Activated CD8-positive, alpha-beta memory T cell treated with anti-CD3 and anti-CD28 coated beads, Interleukin-2, amount 10 ng/mL, durations not matched to agents 7 days and 5 days (primary cell): Measurements from ENCODE around the gene WIPF3. TPM values are rescaled to one million over a fixed set of nuclear protein-coding genes. Genes with fewer than 3 reads are reported as not detected.
"Not testable (repeated sequence)": the region's sequence is repeated elsewhere in the genome, so short reads cannot be mapped to it uniquely, and the experiment has no call there.

Experiments used
- ATAC-seq: fragments of 150-1000 bp; cut with Tn5 transposase; one replicate; pipeline ENCODE4 v1.10.0; 2021; ENCODE audit warnings: moderate library complexity
- CTCF ChIA-PET: fragments of 350-600 bp; sonication (Branson Sonifier 250); formaldehyde crosslinking; loops from one replicate; lab custom pipeline; 2021; ENCODE audit warnings: antibody characterized with exemption; lab: Charles Lee
- DNase-seq: peaks from one replicate; pipeline ENCODE4 v3.0.0-alpha.2; 2020
- H3K27ac Mint-ChIP-seq: one replicate; pipeline ENCODE4 v1.8.0; 2021; ENCODE audit warnings: mild to moderate bottlenecking, mixed read lengths
- H3K27me3 Mint-ChIP-seq: one replicate; pipeline ENCODE4 v1.8.0; 2021; ENCODE audit warnings: mixed read lengths
- H3K36me3 Mint-ChIP-seq: one replicate; pipeline ENCODE4 v1.8.0; 2021; ENCODE audit warnings: mild to moderate bottlenecking, mixed read lengths
- H3K4me1 Mint-ChIP-seq: one replicate; pipeline ENCODE4 v1.8.0; 2021; ENCODE audit warnings: mixed read lengths
- H3K4me3 Mint-ChIP-seq: one replicate; pipeline ENCODE4 v1.8.0; 2021; ENCODE audit warnings: mild to moderate bottlenecking, moderate library complexity, mixed read lengths
- H3K9me3 Mint-ChIP-seq: one replicate; pipeline ENCODE4 v1.8.0; 2022; ENCODE audit warnings: low read depth, mixed read lengths
- total RNA-seq, 2 experiments: library from RNA; stranded (reverse); gene quantifications; one replicate each; pipeline ENCODE4 v1.2.3, GENCODE V29; 2021

WIPF3 gene
- total RNA-seq, 2 experiments from 2014 or later: not detected

- Mint-ChIP-seq H3K9me3 (no peaks in the 10 kb centered on the region), H3K4me3 (no peak overlapping the region), H3K4me1 (no peaks in the 10 kb centered on the region), H3K27ac (no peak overlapping the region), H3K27me3 (peaks cover 31% of the 10 kb centered on the region), H3K36me3 (no peaks in the 10 kb centered on the region)
- ATAC-seq: no peak
- DNase-seq: no peak
- CTCF ChIA-PET: no interaction called here
These were observed 76.2 kb downstream of the WIPF3 start for GRCh38 chr7:29882481-29882880.

GRCh38 chr7:29883462-29884398 lies 77.4 kb downstream of the WIPF3 start:
- Mint-ChIP-seq H3K4me3 (no peak overlapping the region), H3K4me1 (no peaks in the 10 kb centered on the region), H3K27me3 (peaks cover 27% of the 10 kb centered on the region), H3K9me3 (no peaks in the 10 kb centered on the region), H3K36me3 (no peaks in the 10 kb centered on the region), H3K27ac (no peak overlapping the region)
- ATAC-seq: no peak
- DNase-seq: no peak
- CTCF ChIA-PET: no interaction called here

GRCh38 chr7:29884399-29885272 lies 78.3 kb downstream of the WIPF3 start:
- Mint-ChIP-seq H3K4me1 (no peaks in the 10 kb centered on the region), H3K9me3 (no peaks in the 10 kb centered on the region), H3K27me3 (peaks cover 27% of the 10 kb centered on the region), H3K4me3 (no peak overlapping the region), H3K36me3 (no peaks in the 10 kb centered on the region), H3K27ac (no peak overlapping the region)
- ATAC-seq: no peak
- no peak for DNase-seq
- CTCF ChIA-PET: no interaction called here

DNA sequence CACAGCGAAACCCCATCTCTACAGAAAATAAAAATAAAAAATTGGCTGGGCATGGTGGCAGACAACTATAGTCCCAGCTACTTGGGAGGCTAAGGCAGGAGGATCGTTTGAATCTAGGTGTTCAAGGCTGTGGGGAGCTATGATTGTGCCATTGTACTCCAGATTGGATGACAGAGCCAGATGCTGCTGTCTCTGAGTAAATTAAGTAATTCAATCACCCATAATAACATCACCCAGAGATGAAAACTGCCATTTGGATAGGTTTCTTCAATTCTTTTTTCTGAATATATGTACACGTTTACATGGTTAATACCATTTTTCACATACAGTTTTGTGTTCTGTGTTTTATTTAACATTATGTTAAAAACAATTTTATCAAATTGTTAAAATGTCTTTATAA lies 79.3 kb downstream of the WIPF3 start:
- DNase-seq: no peak
- CTCF ChIA-PET: no interaction called here
- no peaks in the 10 kb centered on the region for H3K4me1 Mint-ChIP-seq
- H3K36me3 Mint-ChIP-seq: no peaks in the 10 kb centered on the region
- H3K27ac Mint-ChIP-seq: no peak overlapping the region
- ATAC-seq: no peak
- H3K4me3 Mint-ChIP-seq: no peak overlapping the region
- H3K9me3 Mint-ChIP-seq: no peaks in the 10 kb centered on the region
- peaks cover 27% of the 10 kb centered on the region for H3K27me3 Mint-ChIP-seq

GRCh38 chr7:29886827-29887226 lies 80.5 kb downstream of the WIPF3 start:
- Mint-ChIP-seq H3K9me3 (no peaks in the 10 kb centered on the region), H3K4me1 (no peaks in the 10 kb centered on the region)
- CTCF ChIA-PET: no interaction called here

DNA sequence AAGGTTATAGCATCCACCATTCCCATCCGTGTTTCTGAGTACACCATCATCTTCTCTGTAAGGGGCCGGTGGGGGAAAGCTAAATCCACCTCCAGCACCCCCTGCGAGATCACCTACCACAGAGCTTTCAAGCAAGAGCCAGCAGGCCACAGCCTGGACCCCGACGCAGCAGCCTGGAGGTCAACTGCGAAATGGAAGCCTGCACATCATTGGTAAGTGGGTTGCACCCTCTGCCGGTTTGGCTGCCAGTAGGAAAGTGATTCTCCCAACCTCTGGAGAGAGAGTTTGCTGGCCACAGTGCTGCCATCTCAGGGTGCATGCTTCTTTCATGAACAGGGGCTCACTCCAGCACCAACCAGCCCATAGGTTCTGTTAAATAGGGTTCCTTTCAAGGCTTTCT lies 81.7 kb downstream of the WIPF3 start:
- no peaks in the 10 kb centered on the region for H3K36me3 Mint-ChIP-seq
- no peak overlapping the region for H3K4me3 Mint-ChIP-seq
- DNase-seq (no peak), ATAC-seq (no peak)
- no peak overlapping the region for H3K27ac Mint-ChIP-seq
- CTCF ChIA-PET: no interaction called here
- H3K27me3 Mint-ChIP-seq: peaks cover 18% of the 10 kb centered on the region
- H3K4me1 Mint-ChIP-seq: no peaks in the 10 kb centered on the region
- no peaks in the 10 kb centered on the region for H3K9me3 Mint-ChIP-seq

More at GRCh38 chr7:29886827-29887226, 80.5 kb downstream of the WIPF3 start:
- Mint-ChIP-seq H3K27ac (no peak overlapping the region), H3K4me3 (no peak overlapping the region), H3K27me3 (peaks cover 25% of the 10 kb centered on the region), H3K36me3 (no peaks in the 10 kb centered on the region)
- ATAC-seq (no peak), DNase-seq (no peak)

DNA sequence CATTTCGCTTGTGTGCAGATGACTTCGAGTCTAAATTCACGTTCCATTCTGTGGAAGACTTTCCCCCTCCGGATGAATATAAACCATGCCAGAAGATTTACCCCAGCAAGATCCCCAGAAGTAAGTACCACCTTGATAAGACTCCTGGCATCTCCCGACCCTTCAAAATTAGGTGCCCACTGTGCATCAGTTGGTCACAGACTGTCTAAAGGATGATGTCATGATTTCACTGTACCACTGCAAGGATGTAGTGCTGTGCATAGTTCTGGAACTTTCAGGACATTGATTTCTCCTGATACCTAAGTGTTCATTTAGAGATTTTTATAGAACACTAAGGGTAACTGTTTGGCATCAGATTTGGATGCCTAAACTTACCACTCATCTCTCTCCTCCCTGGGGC lies 83.0 kb downstream of the WIPF3 start:
- peaks cover 14% of the 10 kb centered on the region for H3K27me3 Mint-ChIP-seq
- no peaks in the 10 kb centered on the region for H3K4me1 Mint-ChIP-seq
- no peaks in the 10 kb centered on the region for H3K9me3 Mint-ChIP-seq
- H3K27ac Mint-ChIP-seq: no peak overlapping the region
- CTCF ChIA-PET: no interaction called here
- no peak overlapping the region for H3K4me3 Mint-ChIP-seq
- DNase-seq (no peak), ATAC-seq (no peak)
- H3K36me3 Mint-ChIP-seq: no peaks in the 10 kb centered on the region

GRCh38 chr7:29890251-29890650 lies 83.9 kb downstream of the WIPF3 start:
- DNase-seq (no peak), ATAC-seq (no peak)
- Mint-ChIP-seq H3K27me3 (peaks cover 5% of the 10 kb centered on the region), H3K36me3 (no peaks in the 10 kb centered on the region), H3K27ac (no peak overlapping the region), H3K4me3 (no peak overlapping the region), H3K4me1 (no peaks in the 10 kb centered on the region), H3K9me3 (no peaks in the 10 kb centered on the region)
- CTCF ChIA-PET: no interaction called here

DNA sequence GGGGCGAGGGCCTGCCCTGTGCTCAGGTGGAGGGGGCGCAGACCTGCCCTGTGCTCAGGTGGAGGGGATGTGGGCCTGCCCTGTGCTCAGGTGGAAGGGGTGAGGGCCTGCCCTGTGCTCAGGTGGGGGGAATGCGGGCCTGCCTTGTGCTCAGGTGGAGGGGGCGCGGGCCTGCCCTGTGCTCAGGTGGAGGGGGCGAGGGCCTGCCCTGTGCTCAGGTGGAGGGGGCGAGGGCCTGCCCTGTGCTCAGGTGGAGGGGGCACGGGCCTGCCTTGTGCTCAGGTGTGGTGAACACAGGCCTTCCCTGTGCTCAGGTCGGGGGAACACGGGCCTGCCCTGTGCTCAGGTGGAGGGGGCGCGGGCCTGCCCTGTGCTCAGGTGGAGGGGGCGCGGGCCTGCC lies 84.5 kb downstream of the WIPF3 start:
- H3K4me3 Mint-ChIP-seq, DNase-seq, CTCF ChIA-PET, H3K9me3 Mint-ChIP-seq, H3K4me1 Mint-ChIP-seq, H3K27me3 Mint-ChIP-seq, H3K27ac Mint-ChIP-seq, ATAC-seq, H3K36me3 Mint-ChIP-seq: not testable (repeated sequence)

DNA sequence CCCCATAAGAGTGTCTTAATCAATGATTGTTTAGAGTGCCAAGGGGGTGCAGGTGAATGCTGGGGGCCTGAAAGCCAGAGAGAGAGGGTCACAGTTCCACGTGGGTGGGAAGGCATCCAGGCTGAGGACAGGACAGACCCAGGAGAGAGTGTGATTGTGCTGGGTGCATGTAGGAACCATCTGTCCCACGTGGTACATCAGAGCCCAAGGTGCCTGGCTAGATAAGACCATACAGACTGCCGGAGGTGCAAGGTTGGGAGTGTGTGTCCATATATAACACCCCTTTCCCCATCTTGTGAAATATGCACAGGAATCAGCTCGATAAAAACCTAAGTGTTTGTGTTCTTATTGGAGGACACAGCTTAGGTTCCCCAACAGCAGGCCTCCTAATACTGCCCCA lies 85.5 kb downstream of the WIPF3 start:
- Mint-ChIP-seq H3K27ac (no peak overlapping the region), H3K9me3 (no peaks in the 10 kb centered on the region), H3K27me3 (peaks cover 6% of the 10 kb centered on the region), H3K4me3 (no peak overlapping the region), H3K36me3 (no peaks in the 10 kb centered on the region), H3K4me1 (no peaks in the 10 kb centered on the region)
- DNase-seq (no peak), ATAC-seq (no peak)
- CTCF ChIA-PET: no interaction called here

DNA sequence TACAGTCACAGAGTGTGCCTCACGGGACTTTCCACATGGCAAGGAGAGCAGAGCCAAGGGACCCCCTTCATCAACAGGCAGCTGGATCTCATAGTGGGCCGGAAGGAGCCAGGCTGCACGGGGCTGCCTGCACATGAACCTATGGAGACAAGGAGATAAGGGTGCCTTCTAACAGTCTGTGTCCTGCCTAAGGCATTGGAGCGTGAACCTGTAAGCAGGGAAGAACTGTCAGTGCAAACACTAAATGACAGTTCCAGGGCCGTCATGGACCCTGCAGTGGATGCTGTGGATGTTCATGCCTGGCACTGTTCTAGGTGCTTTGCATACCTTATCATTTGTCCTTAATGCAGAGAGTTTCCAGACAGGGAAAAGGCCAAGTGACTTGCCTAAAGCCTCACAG lies 85.9 kb downstream of the WIPF3 start:
- Mint-ChIP-seq H3K27me3 (peaks cover 10% of the 10 kb centered on the region), H3K4me1 (no peaks in the 10 kb centered on the region), H3K4me3 (no peak overlapping the region), H3K9me3 (no peaks in the 10 kb centered on the region), H3K36me3 (no peaks in the 10 kb centered on the region), H3K27ac (no peak overlapping the region)
- ATAC-seq (no peak), DNase-seq (no peak)
- CTCF ChIA-PET: no interaction called here

- H3K9me3 Mint-ChIP-seq: no peaks in the 10 kb centered on the region
- H3K27me3 Mint-ChIP-seq: peaks cover 18% of the 10 kb centered on the region
- ATAC-seq (no peak), DNase-seq (no peak)
- no peak overlapping the region for H3K27ac Mint-ChIP-seq
- no peaks in the 10 kb centered on the region for H3K36me3 Mint-ChIP-seq
- no peak overlapping the region for H3K4me3 Mint-ChIP-seq
- CTCF ChIA-PET: no interaction called here
- no peaks in the 10 kb centered on the region for H3K4me1 Mint-ChIP-seq
These were observed 87.2 kb downstream of the WIPF3 start for GRCh38 chr7:29893351-29893965.

GRCh38 chr7:29894256-29894655 lies 87.9 kb downstream of the WIPF3 start:
- Mint-ChIP-seq H3K4me1 (no peaks in the 10 kb centered on the region), H3K27me3 (peaks cover 19% of the 10 kb centered on the region), H3K36me3 (no peaks in the 10 kb centered on the region), H3K4me3 (no peak overlapping the region), H3K27ac (no peak overlapping the region), H3K9me3 (no peaks in the 10 kb centered on the region)
- ATAC-seq (no peak), DNase-seq (no peak)
- CTCF ChIA-PET: no interaction called here
